Transverse colon (tissue), 3 donors: ENCODE data around the gene DNAI2.

Source experiments
- CTCF ChIP-seq, 5 experiments: fragments of 200-600 bp in 3 of 5; fragments of 450-650 bp in 2 of 5; sonication (generic) in 3 of 5; IDR thresholded peaks; 1 replicate in 2 of 5; 2 replicates in 3 of 5; pipeline ENCODE4 v1.5.1; 2016 to 2017; ENCODE audit warnings: antibody characterized with exemption in 5 of 5, inconsistent platforms in 3 of 5, mild to moderate bottlenecking in 2 of 5, moderate library complexity in 1 of 5
- EP300 ChIP-seq: sonication (generic); formaldehyde crosslinking; IDR thresholded peaks from one replicate; pipeline ENCODE4 v1.6.1; 2017; ENCODE audit warnings: antibody characterized with exemption, low read depth
- POLR2A ChIP-seq: fragments of 450-650 bp; IDR thresholded peaks from one replicate; pipeline ENCODE4 v1.6.1; 2016; ENCODE audit warnings: antibody characterized with exemption, mild to moderate bottlenecking, moderate library complexity

- TF ChIP-seq POLR2A, result no peak
- no peak for TF ChIP-seq CTCF (IDR thresholded peaks at IDR 0.05)
- no peak for TF ChIP-seq EP300
Observed at GRCh38 chr17:74350486-74350885, 76.5 kb downstream of the DNAI2 start.
